ENCODE measurements around the gene ITM2B. TPM values are rescaled to one million over a fixed set of nuclear protein-coding genes. Genes with fewer than 3 reads are reported as not detected.

The ITM2B gene
- total and polyA plus RNA-seq, 7 donors, result 105 to 219 (median 154) TPM

GRCh38 chr13:48244159-48244558 is 11.2 kb downstream of the ITM2B start:
- H3K27me3 ChIP-seq (ENCODE audit: insufficient read depth in 3 of 3, low read length in 2 of 3), result no peaks in the 10 kb centered on the region
- TF ChIP-seq CTCF (IDR thresholded peaks at IDR 0.05), result no peak
- peaks cover 0 to 24% of the 10 kb centered on the region in 2 donors for H3K36me3 ChIP-seq (ENCODE audit: insufficient read depth in 1 of 2, low read depth in 1 of 2)
- intact Hi-C loops (cut with DNase I), result no loop called here
- DNase-seq, result no peak
- peak overlapping the region; percentile 26 for H3K27ac ChIP-seq
- 43 to 67% (median 44%) methylated on average over 1 of the region's 1 CpG for WGBS, 3 donors
- ATAC-seq, result peak; percentile 86 to 95 (median 88)
- peaks cover 48% of the 10 kb centered on the region for H3K4me1 ChIP-seq
- no peak overlapping the region for H3K4me3 ChIP-seq
- H3K9me3 ChIP-seq, result no peaks in the 10 kb centered on the region

GRCh38 chr13:48246102-48246501 is 13.1 kb downstream of the ITM2B start:
- Histone ChIP-seq H3K4me1 (peaks cover 56% of the 10 kb centered on the region), H3K27ac (no peak overlapping the region), H3K4me3 (no peak overlapping the region), H3K36me3 (ENCODE audit: insufficient read depth in 1 of 2, low read depth in 1 of 2) (peaks cover 0 to 9% of the 10 kb centered on the region in 2 donors), H3K9me3 (no peaks in the 10 kb centered on the region), H3K27me3 (ENCODE audit: insufficient read depth in 3 of 3, low read length in 2 of 3) (no peaks in the 10 kb centered on the region)
- no peak for ATAC-seq
- intact Hi-C loops (cut with DNase I), result no loop called here
- TF ChIP-seq CTCF (IDR thresholded peaks at IDR 0.05), result no peak
- DNase-seq, result no peak
- 51 to 76% (median 63%) methylated on average over 2 of the region's 2 CpGs for WGBS, 3 donors

- intact Hi-C loops (cut with DNase I), result no loop called here
These were observed 16.0 kb downstream of the ITM2B start for GRCh38 chr13:48249018-48249417.

GRCh38 chr13:48251611-48252081 is 18.6 kb downstream of the ITM2B start:
- 44 to 69% (median 50%) methylated on average over 3 of the region's 3 CpGs for WGBS, 3 donors
- H3K27ac ChIP-seq, result no peak overlapping the region
- peaks cover 43% of the 10 kb centered on the region for H3K4me1 ChIP-seq
- intact Hi-C loops (cut with DNase I), result no loop called here
- H3K9me3 ChIP-seq, result no peaks in the 10 kb centered on the region
- DNase-seq (no peak), ATAC-seq (peak in 2 of 4 donors; percentile 47 to 48)
- H3K36me3 ChIP-seq (ENCODE audit: insufficient read depth in 1 of 2, low read depth in 1 of 2), result peaks cover 4 to 33% of the 10 kb centered on the region in 2 donors
- no peak overlapping the region for H3K4me3 ChIP-seq
- H3K27me3 ChIP-seq (ENCODE audit: insufficient read depth in 3 of 3, low read length in 2 of 3), result no peaks in the 10 kb centered on the region
- no peak for TF ChIP-seq CTCF (IDR thresholded peaks at IDR 0.05)

More at GRCh38 chr13:48249018-48249417, 16.0 kb downstream of the ITM2B start:
- Histone ChIP-seq H3K36me3 (ENCODE audit: insufficient read depth in 1 of 2, low read depth in 1 of 2) (peaks cover 0 to 7% of the 10 kb centered on the region in 2 donors), H3K4me3 (no peak overlapping the region), H3K27me3 (ENCODE audit: insufficient read depth in 3 of 3, low read length in 2 of 3) (no peaks in the 10 kb centered on the region), H3K27ac (no peak overlapping the region), H3K9me3 (no peaks in the 10 kb centered on the region), H3K4me1 (peaks cover 61% of the 10 kb centered on the region)
- ATAC-seq (no peak), DNase-seq (no peak)
- WGBS, 3 donors, result 85 to 89% (median 87%) methylated on average over 2 of the region's 2 CpGs
- TF ChIP-seq CTCF (IDR thresholded peaks at IDR 0.05), result no peak

- Histone ChIP-seq H3K36me3 (ENCODE audit: insufficient read depth in 1 of 2, low read depth in 1 of 2) (peaks cover 4 to 38% of the 10 kb centered on the region in 2 donors), H3K27ac (no peak overlapping the region), H3K27me3 (ENCODE audit: insufficient read depth in 3 of 3, low read length in 2 of 3) (no peaks in the 10 kb centered on the region), H3K4me3 (no peak overlapping the region), H3K4me1 (peaks cover 43% of the 10 kb centered on the region), H3K9me3 (no peaks in the 10 kb centered on the region)
- no peak for TF ChIP-seq CTCF (IDR thresholded peaks at IDR 0.05)
- ATAC-seq (peak in 2 of 4 donors; percentile 36 to 41), DNase-seq (no peak)
- WGBS, 3 donors, result 67 to 78% (median 69%) methylated on average over 10 of the region's 10 CpGs
- intact Hi-C loops (cut with DNase I), result no loop called here
These were observed 19.2 kb downstream of the ITM2B start for GRCh38 chr13:48252176-48252575.

Data from psoas muscle (tissue), 8 donors.